ENCODE results near the gene AP3B1.

AP3B1 gene

GRCh38 chr5:78289911-78290310 lies 4.6 kb downstream of the AP3B1 start:
- no peak for DNase-seq

GRCh38 chr5:78288246-78288645 lies 6.3 kb downstream of the AP3B1 start:
- no peak for DNase-seq

- DNase-seq = no peak
Measured at GRCh38 chr5:78287833-78288232, 6.7 kb downstream of the AP3B1 start.

- DNase-seq = no peak
Measured at GRCh38 chr5:78287169-78287568, 7.3 kb downstream of the AP3B1 start.

GRCh38 chr5:78286290-78286689 lies 8.2 kb downstream of the AP3B1 start:
- no peak for DNase-seq

- DNase-seq = no peak
Measured at GRCh38 chr5:78283802-78284201, 10.7 kb downstream of the AP3B1 start.

- DNase-seq = no peak
Measured at GRCh38 chr5:78283105-78283504, 11.4 kb downstream of the AP3B1 start.

GRCh38 chr5:78280261-78280660 lies 14.2 kb downstream of the AP3B1 start:
- no peak for DNase-seq

GRCh38 chr5:78279194-78279593 lies 15.3 kb downstream of the AP3B1 start:
- DNase-seq = no peak

- DNase-seq = no peak
Measured at GRCh38 chr5:78277715-78278114, 16.8 kb downstream of the AP3B1 start.

GRCh38 chr5:78275998-78276543 lies 18.4 kb downstream of the AP3B1 start:
- no peak for DNase-seq

- DNase-seq = no peak
Measured at GRCh38 chr5:78274540-78275197, 19.8 kb downstream of the AP3B1 start.

- no peak for DNase-seq
Measured at GRCh38 chr5:78273436-78273835, 21.1 kb downstream of the AP3B1 start.

GRCh38 chr5:78271766-78272165 lies 22.7 kb downstream of the AP3B1 start:
- no peak for DNase-seq

GRCh38 chr5:78269088-78269703 lies 25.3 kb downstream of the AP3B1 start:
- DNase-seq = no peak

GRCh38 chr5:78268356-78268755 lies 26.1 kb downstream of the AP3B1 start:
- no peak for DNase-seq

- no peak for DNase-seq
Measured at GRCh38 chr5:78265163-78265562, 29.3 kb downstream of the AP3B1 start.

GRCh38 chr5:78264600-78264999 lies 29.9 kb downstream of the AP3B1 start:
- DNase-seq = no peak

- no peak for DNase-seq
Measured at GRCh38 chr5:78260771-78261170, 33.7 kb downstream of the AP3B1 start.

- DNase-seq = no peak
Measured at GRCh38 chr5:78253201-78253600, 41.3 kb downstream of the AP3B1 start.

- DNase-seq = no peak
Measured at GRCh38 chr5:78252715-78253114, 41.8 kb downstream of the AP3B1 start.

- DNase-seq = no peak
Measured at GRCh38 chr5:78251663-78252284, 42.7 kb downstream of the AP3B1 start.

- DNase-seq = no peak
Measured at GRCh38 chr5:78245136-78245535, 49.4 kb downstream of the AP3B1 start.

- DNase-seq = no peak
Measured at GRCh38 chr5:78243639-78244038, 50.9 kb downstream of the AP3B1 start.
